SK-N-SH (cell line): ENCODE measurements around the gene TDRD10.

Experiments used
- CTCF ChIP-seq: fragments of 200-600 bp; sonication (generic); IDR thresholded peaks from 2 replicates; pipeline ENCODE4 v1.6.1; 2017; ENCODE audit warnings: antibody characterized with exemption, mild to moderate bottlenecking, moderate library complexity
- ELF1 ChIP-seq: IDR thresholded peaks from 2 replicates; pipeline ENCODE4 v1.4.0; 2012
- EP300 ChIP-seq, 2 experiments: IDR thresholded peaks; 2 replicates each; pipeline versions ENCODE4 v1.4.0 to v1.6.1; 2012; ENCODE audit warnings: borderline replicate concordance in 1 of 2, low read depth in 1 of 2, low read length in 1 of 2
- USF1 ChIP-seq: IDR thresholded peaks from 2 replicates; pipeline ENCODE4 v1.4.0; 2012; ENCODE audit warnings: low read depth, borderline replicate concordance

GRCh38 chr1:154550657-154551056 lies 48.6 kb downstream of the TDRD10 start:
- TF ChIP-seq EP300 (IDR thresholded peaks at IDR 0.05; ENCODE audit: borderline replicate concordance in 1 of 2, low read depth in 1 of 2, low read length in 1 of 2) (no peak), CTCF (no peak), ELF1 (no peak), USF1 (no peak)
